H9 (cell line): ENCODE measurements around the gene CFI. TPM values are rescaled to one million over a fixed set of nuclear protein-coding genes. Genes with fewer than 3 reads are reported as not detected.

ENCODE experiments used
- DNase-seq: peaks from one replicate; pipeline ENCODE4 v3.0.0-alpha.2; 2017
- H2AFZ ChIP-seq: one replicate; pipeline ENCODE4 v1.6.1; 2013; ENCODE audit warnings: mild to moderate bottlenecking, low read length, control low read depth, moderate library complexity
- H2AK5ac ChIP-seq: 2 replicates; pipeline ENCODE4 v1.6.1; 2013; ENCODE audit warnings: low read length, control low read depth, mixed read lengths; ENCODE audit not compliant: insufficient read length
- H2BK120ac ChIP-seq: one replicate; pipeline ENCODE4 v1.6.1; 2013; ENCODE audit warnings: low read depth, mild to moderate bottlenecking, low read length, control low read depth, inconsistent platforms; ENCODE audit not compliant: poor library complexity, severe bottlenecking
- H2BK12ac ChIP-seq: 2 replicates; pipeline ENCODE4 v1.6.1; 2013; ENCODE audit warnings: low read length, control low read depth, mixed read lengths, low read depth; ENCODE audit not compliant: insufficient read length
- H2BK15ac ChIP-seq: 2 replicates; pipeline ENCODE4 v1.6.1; 2013; ENCODE audit warnings: low read depth, low read length, control low read depth
- H2BK20ac ChIP-seq: one replicate; pipeline ENCODE4 v1.6.1; 2013; ENCODE audit warnings: low read depth, mild to moderate bottlenecking, low read length, control low read depth, inconsistent platforms; ENCODE audit not compliant: poor library complexity, severe bottlenecking
- H2BK5ac ChIP-seq: 2 replicates; pipeline ENCODE4 v1.6.1; 2013; ENCODE audit warnings: low read length, control low read depth, mixed read lengths; ENCODE audit not compliant: insufficient read length
- H3K14ac ChIP-seq: 2 replicates; pipeline ENCODE4 v1.6.1; 2013; ENCODE audit warnings: low read length, control low read depth; ENCODE audit not compliant: insufficient read depth
- H3K18ac ChIP-seq: 2 replicates; pipeline ENCODE4 v1.6.1; 2013; ENCODE audit warnings: low read depth, mild to moderate bottlenecking, mixed read lengths, low read length, control low read depth; ENCODE audit not compliant: insufficient read length
- H3K23ac ChIP-seq: 2 replicates; pipeline ENCODE4 v1.6.1; 2013; ENCODE audit warnings: low read length, control low read depth, mixed read lengths, low read depth; ENCODE audit not compliant: insufficient read length
- H3K23me2 ChIP-seq: 2 replicates; pipeline ENCODE4 v1.6.1; 2013; ENCODE audit warnings: low read depth, mild to moderate bottlenecking, mixed read lengths, low read length, control low read depth; ENCODE audit not compliant: insufficient read length, poor library complexity, severe bottlenecking
- H3K27ac ChIP-seq: 2 replicates; pipeline ENCODE4 v1.5.1; 2013; ENCODE audit warnings: low read length, control low read depth, mixed read lengths, low read depth; ENCODE audit not compliant: insufficient read length
- H3K27me3 ChIP-seq: 2 replicates; pipeline ENCODE4 v1.6.1; 2013; ENCODE audit warnings: low read length, control low read depth, inconsistent platforms; ENCODE audit not compliant: insufficient read depth
- H3K4ac ChIP-seq: 2 replicates; pipeline ENCODE4 v1.6.1; 2013; ENCODE audit warnings: low read depth, mild to moderate bottlenecking, control low read depth, inconsistent platforms, low read length, moderate library complexity
- H3K4me1 ChIP-seq: 2 replicates; pipeline ENCODE4 v1.6.1; 2013; ENCODE audit warnings: low read length, control low read depth, inconsistent platforms; ENCODE audit not compliant: insufficient read depth
- H3K4me2 ChIP-seq: 2 replicates; pipeline ENCODE4 v1.6.1; 2013; ENCODE audit warnings: low read length, control low read depth, mixed read lengths; ENCODE audit not compliant: insufficient read length, insufficient read depth
- H3K56ac ChIP-seq: 2 replicates; pipeline ENCODE4 v1.6.1; 2013; ENCODE audit warnings: low read depth, mild to moderate bottlenecking, mixed read lengths, low read length, control low read depth; ENCODE audit not compliant: insufficient read length
- H3K79me1 ChIP-seq: 2 replicates; pipeline ENCODE4 v1.6.1; 2013; ENCODE audit warnings: low read depth, mild to moderate bottlenecking, moderate library complexity, low read length, control low read depth, inconsistent platforms; ENCODE audit not compliant: insufficient read depth, poor library complexity, severe bottlenecking
- H3K79me2 ChIP-seq: 2 replicates; pipeline ENCODE4 v1.6.1; 2013; ENCODE audit warnings: low read length, control low read depth, inconsistent platforms; ENCODE audit not compliant: insufficient read depth
- H3K9ac ChIP-seq: 2 replicates; pipeline ENCODE4 v1.6.1; 2013; ENCODE audit warnings: low read length, control low read depth, mixed read lengths; ENCODE audit not compliant: insufficient read length; ENCODE audit errors: extremely low read depth
- H3K9me3 ChIP-seq: one replicate; pipeline ENCODE4 v1.6.1; 2013; ENCODE audit warnings: low read depth, low read length, inconsistent platforms; ENCODE audit not compliant: control insufficient read depth
- H3T11ph ChIP-seq: one replicate; pipeline ENCODE4 v1.6.1; 2013; ENCODE audit warnings: mild to moderate bottlenecking, low read length, control low read depth, inconsistent platforms
- H4K20me1 ChIP-seq: one replicate; pipeline ENCODE4 v1.6.1; 2013; ENCODE audit not compliant: control insufficient read depth, insufficient read length, insufficient read depth
- H4K5ac ChIP-seq: 2 replicates; pipeline ENCODE4 v1.6.1; 2013; ENCODE audit warnings: low read depth, mild to moderate bottlenecking, mixed read lengths, low read length, control low read depth; ENCODE audit not compliant: insufficient read length
- H4K8ac ChIP-seq: replicated peaks from 2 replicates; pipeline ENCODE4 v1.6.1; 2013; ENCODE audit warnings: low read length, control low read depth, mixed read lengths, low read depth; ENCODE audit not compliant: insufficient read length
- H4K91ac ChIP-seq: 2 replicates; pipeline ENCODE4 v1.6.1; 2013; ENCODE audit warnings: low read depth, mild to moderate bottlenecking, moderate library complexity, mixed read lengths, low read length, control low read depth; ENCODE audit not compliant: insufficient read length
- H3K27ac Mint-ChIP-seq, 3 experiments: 2 replicates in 2 of 3; 3 replicates in 1 of 3; pipeline ENCODE4 v1.8.0; 2020 to 2021; ENCODE audit warnings: mixed read lengths in 3 of 3, mild to moderate bottlenecking in 1 of 3, moderate library complexity in 1 of 3
- H3K27me3 Mint-ChIP-seq: 2 replicates; pipeline ENCODE4 v1.8.0; 2021; ENCODE audit warnings: low read depth, mild to moderate bottlenecking, moderate library complexity, mixed read lengths
- H3K36me3 Mint-ChIP-seq, 3 experiments: 2 replicates in 2 of 3; 3 replicates in 1 of 3; pipeline ENCODE4 v1.8.0; 2020 to 2021; ENCODE audit warnings: low read depth in 3 of 3, mixed read lengths in 3 of 3; ENCODE audit not compliant: insufficient read depth in 1 of 3
- H3K4me1 Mint-ChIP-seq, 2 experiments: 2 replicates each; pipeline ENCODE4 v1.8.0; 2020; ENCODE audit warnings: mixed read lengths in 2 of 2
- H3K4me3 Mint-ChIP-seq, 2 experiments: 2 replicates in 1 of 2; 3 replicates in 1 of 2; pipeline ENCODE4 v1.8.0; 2020 to 2021; ENCODE audit warnings: mild to moderate bottlenecking in 2 of 2, mixed read lengths in 2 of 2, moderate library complexity in 1 of 2
- H3K9me3 Mint-ChIP-seq, 2 experiments: 2 replicates in 1 of 2; 3 replicates in 1 of 2; pipeline ENCODE4 v1.8.0; 2020; ENCODE audit warnings: mild to moderate bottlenecking in 2 of 2, mixed read lengths in 2 of 2, moderate library complexity in 1 of 2
- CTCF ChIP-seq: fragments of 200-600 bp; sonication (generic); conservative IDR thresholded peaks from 3 replicates; pipeline ENCODE4 v1.8.0; 2021; ENCODE audit warnings: antibody characterized with exemption, mild to moderate bottlenecking
- WGBS: extraction: QIAGEN DNeasy Blood & Tissue Kit; methylation state at CpG from one replicate; pipeline ENCODE4 v1.1.7; 2013; ENCODE audit warnings: missing lambda C conversion rate, low lambda C conversion rate, mixed read lengths; ENCODE audit not compliant: insufficient read length; ENCODE audit errors: extremely low coverage; 5-methylcytosine and 5-hydroxymethylcytosine counted together
- long read RNA-seq: library from polyadenylated mRNA; unstranded; transcript quantifications from one replicate; pipeline ENCODE4 v2.0.0, GENCODE V29; 2020
- total RNA-seq: library from RNA; stranded (reverse); gene quantifications from 2 replicates; pipeline ENCODE4 v1.2.1, GENCODE V29; 2021

The CFI gene
- total RNA-seq, result not detected in 2 replicates
- long read RNA-seq, result 0 reads

- no peak within 1 kb of the TSS for H3K27ac Mint-ChIP-seq
- H2AFZ ChIP-seq, result no peak within 1 kb of the TSS
- no peaks in the 10 kb centered on the region for H3K4me1 Mint-ChIP-seq
- H3K18ac ChIP-seq, result no peak within 1 kb of the TSS
- H3K27me3 Mint-ChIP-seq, result no peaks in the 10 kb centered on the region
- no peaks in the 10 kb centered on the region; a peak in 2 of 5 replicates for H3K9me3 Mint-ChIP-seq
- H2BK20ac ChIP-seq, result no peak within 1 kb of the TSS
- no peak within 1 kb of the TSS for H3K14ac ChIP-seq
- H3K9ac ChIP-seq, result no peak within 1 kb of the TSS
- no peak within 1 kb of the TSS for H3T11ph ChIP-seq
- H2BK120ac ChIP-seq, result no peak within 1 kb of the TSS
- H4K91ac ChIP-seq, result no peak within 1 kb of the TSS
- no peaks in the 10 kb centered on the region for H3K4me1 ChIP-seq
- DNase-seq, result no peak
- no peak within 1 kb of the TSS for H4K5ac ChIP-seq
- no peak within 1 kb of the TSS for H3K27ac ChIP-seq
- no peak within 1 kb of the TSS for H3K4me2 ChIP-seq
- H4K8ac ChIP-seq, result no peak within 1 kb of the TSS
- H3K9me3 ChIP-seq, result no peaks in the 10 kb centered on the region
- no CpG with 5 or more reads among the region's 2 CpGs for WGBS
- no peak within 1 kb of the TSS for H2BK5ac ChIP-seq
- H3K79me1 ChIP-seq, result no peaks in the 10 kb centered on the region
- no peak within 1 kb of the TSS for H2AK5ac ChIP-seq
- H4K20me1 ChIP-seq, result no peaks in the 10 kb centered on the region
- no peak within 1 kb of the TSS for H3K23ac ChIP-seq
- no peaks in the 10 kb centered on the region for H3K79me2 ChIP-seq
- H3K4me3 Mint-ChIP-seq, result no peak within 1 kb of the TSS
- H3K23me2 ChIP-seq, result no peaks in the 10 kb centered on the region
- H3K27me3 ChIP-seq, result no peaks in the 10 kb centered on the region
- no peak within 1 kb of the TSS for H3K4ac ChIP-seq
- H3K36me3 Mint-ChIP-seq, result no peaks in the 10 kb centered on the region; a peak in 1 of 7 replicates
- TF ChIP-seq CTCF, result no peak
- no peak within 1 kb of the TSS for H3K56ac ChIP-seq
- no peak within 1 kb of the TSS for H2BK15ac ChIP-seq
- no peak within 1 kb of the TSS for H2BK12ac ChIP-seq
Measured at GRCh38 chr4:109801895-109802319, at the start of gene CFI. Gene CFI (minus strand): TSS chr4:109801999. CDS start chr4:109801971, 28 bp downstream.
